K562 (cell line): ENCODE data around the gene ABI3BP.

Source experiments
- HDGF ChIP-seq: fragments of 450-650 bp; IDR thresholded peaks from 2 replicates; pipeline ENCODE4 v1.6.1; 2016
- KDM1A ChIP-seq, 2 experiments: fragments of 450-650 bp; IDR thresholded peaks; 2 replicates each; pipeline ENCODE4 v1.6.1; 2016; ENCODE audit warnings: mild to moderate bottlenecking in 2 of 2
- RAD21 ChIP-seq, 2 experiments: fragments of 250-450 bp in 1 of 2; fragments of 450-650 bp in 1 of 2; sonication (Bioruptor Pico) in 1 of 2; formaldehyde crosslinking in 1 of 2; IDR thresholded peaks in 1 of 2; conservative IDR thresholded peaks in 1 of 2; 2 replicates each; pipeline versions ENCODE4 v1.4.0 to v1.8.0; 2020 to 2022; ENCODE audit warnings: mild to moderate bottlenecking in 2 of 2, moderate library complexity in 1 of 2
- U2AF2 ChIP-seq: fragments of 200-400 bp; formaldehyde crosslinking; optimal IDR thresholded peaks from 2 replicates; pipeline ENCODE3; 2017; ENCODE audit warnings: low read depth, mild to moderate bottlenecking, low read length
- YBX1 ChIP-seq: fragments of 450-650 bp; IDR thresholded peaks from 2 replicates; pipeline ENCODE4 v1.7.1; 2016; ENCODE audit warnings: mild to moderate bottlenecking
- ZC3H4 ChIP-seq: sonication (generic); formaldehyde crosslinking; IDR thresholded peaks from 2 replicates; pipeline ENCODE4 v1.9.0; 2021; ENCODE audit warnings: missing genetic modification reagents, borderline replicate concordance
- ZFP36 ChIP-seq: fragments of 150-350 bp; IDR thresholded peaks from 2 replicates; pipeline ENCODE4 v1.6.1; 2018; ENCODE audit warnings: low read length, low read depth; ENCODE audit not compliant: partially characterized antibody
- ZFX ChIP-seq: sonication (generic); formaldehyde crosslinking; IDR thresholded peaks from 2 replicates; pipeline ENCODE4 v1.8.0; 2022; ENCODE audit warnings: mild to moderate bottlenecking, missing genetic modification reagents, moderate library complexity
- ZNF24 ChIP-seq: fragments of 450-650 bp; IDR thresholded peaks from 2 replicates; pipeline ENCODE4 v1.6.1; 2016

DNA sequence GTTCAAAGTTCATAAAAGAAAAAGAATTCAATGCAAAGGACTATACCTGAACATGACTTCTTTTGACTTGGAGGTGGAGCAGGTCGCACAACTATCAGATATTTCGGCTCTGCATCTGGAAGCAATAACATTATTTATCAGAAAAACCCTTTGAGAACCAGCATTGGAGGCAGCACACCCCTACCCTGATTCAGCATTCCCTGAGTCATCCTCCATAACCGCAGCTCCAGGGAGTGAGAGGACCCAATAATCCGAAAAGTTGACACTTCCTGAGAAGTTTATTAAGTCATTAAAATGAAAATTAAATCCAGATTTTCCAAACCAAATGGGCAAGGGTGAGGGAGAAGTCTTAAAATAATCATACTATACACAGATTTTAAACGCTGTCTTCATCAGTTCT lies 90.6 kb downstream of the ABI3BP start:
- TF ChIP-seq RAD21 (CRISPR knock-in tag; conservative IDR thresholded peaks at IDR 0.05 in 1 of 2, IDR thresholded peaks at IDR 0.05 in 1 of 2) (no peak), U2AF2 (no peak), ZNF24 (no peak), ZFX (CRISPR knock-in tag) (no peak), KDM1A (IDR thresholded peaks at IDR 0.05) (no peak), HDGF (no peak), ZFP36 (no peak), ZC3H4 (CRISPR knock-in tag) (no peak), YBX1 (no peak)
